GM12878 (cell line): ENCODE results near the gene KCNN3. TPM values are rescaled to one million over a fixed set of nuclear protein-coding genes. Genes with fewer than 3 reads are reported as not detected.

Experiments
- ATAC-seq: fragments of 200-7000 bp; cut with Tn5 transposase; 3 replicates; pipeline ENCODE4 v1.9.1; 2020; ENCODE audit warnings: mild to moderate bottlenecking, moderate library complexity
- BruUV-seq: library from RNA; stranded (reverse); fragments of 400-500 nt; replicated peaks from 2 replicates; lab custom pipeline; 2021; lab: Mats Ljungman, UMichigan
- CTCF ChIA-PET: fragments of 300-600 bp; sonication (Branson Sonifier 250); formaldehyde crosslinking; extraction: SDS; loops from one replicate; lab custom pipeline; 2021; ENCODE audit warnings: inconsistent platforms; lab: Yijun Ruan, JAX
- POLR2A ChIA-PET: fragments of 350-600 bp; formaldehyde crosslinking; extraction: SDS; loops from one replicate; lab custom pipeline; 2021; ENCODE audit warnings: inconsistent platforms; lab: Charles Lee
- RAD21 ChIA-PET: fragments of 300-600 bp; sonication (Branson Sonifier 250); formaldehyde crosslinking; loops from one replicate; lab custom pipeline; 2023; ENCODE audit warnings: antibody characterized with exemption; ENCODE audit not compliant: unreplicated experiment; lab: Charles Lee
- SMC1A ChIA-PET: fragments of 300-600 bp; sonication (Branson Sonifier 250); formaldehyde crosslinking; loops from one replicate; lab custom pipeline; 2023; ENCODE audit not compliant: unreplicated experiment, uncharacterized antibody; lab: Charles Lee
- DNase-seq: peaks from one replicate; pipeline ENCODE4 v3.0.0-alpha.2; 2011; ENCODE audit warnings: low read depth, low spot score
- FAIRE-seq: peaks from 3 replicates; lab custom pipeline; 2011; peaks lifted over from hg19 to GRCh38; lab: Jason Lieb, UNC
- H2AFZ ChIP-seq: 2 replicates; pipeline ENCODE4 v1.6.0; 2011; ENCODE audit warnings: low read depth, low read length, control low read depth; ENCODE audit not compliant: control insufficient read depth
- H3K27ac ChIP-seq: 2 replicates; pipeline ENCODE4 v1.5.1; 2011; ENCODE audit warnings: control low read depth; ENCODE audit not compliant: control insufficient read depth, insufficient read depth
- H3K27me3 ChIP-seq, 2 experiments: replicated peaks in 1 of 2; 2 replicates each; pipeline versions ENCODE4 v1.6.0 to v1.6.1; 2011; ENCODE audit warnings: low read length in 1 of 2; ENCODE audit not compliant: control insufficient read depth in 2 of 2, insufficient read depth in 2 of 2
- H3K36me3 ChIP-seq, 2 experiments: 2 replicates each; pipeline ENCODE4 v1.5.1; 2011; ENCODE audit warnings: low read length in 1 of 2; ENCODE audit not compliant: control insufficient read depth in 2 of 2, insufficient read depth in 2 of 2
- H3K4me1 ChIP-seq: 2 replicates; pipeline ENCODE4 v1.6.1; 2011; ENCODE audit warnings: mild to moderate bottlenecking, low read length, moderate library complexity, mixed read lengths; ENCODE audit not compliant: control insufficient read depth, insufficient read depth
- H3K4me2 ChIP-seq: 2 replicates; pipeline ENCODE4 v1.6.0; 2011; ENCODE audit warnings: control low read depth; ENCODE audit not compliant: control insufficient read depth, insufficient read depth
- H3K4me3 ChIP-seq: fragments of 200-600 bp; sonication (generic); 2 replicates; pipeline ENCODE4 v1.5.1; 2016
- H3K79me2 ChIP-seq: 2 replicates; pipeline ENCODE4 v1.6.0; 2011; ENCODE audit warnings: low read length; ENCODE audit not compliant: control insufficient read depth, insufficient read depth
- H3K9ac ChIP-seq: 2 replicates; pipeline ENCODE4 v1.8.0; 2011; ENCODE audit warnings: low read length, control low read depth, mixed read lengths; ENCODE audit not compliant: control insufficient read depth, insufficient read depth
- H3K9me3 ChIP-seq: replicated peaks from 3 replicates; pipeline ENCODE4 v1.5.1; 2011; ENCODE audit warnings: mild to moderate bottlenecking, low read length; ENCODE audit not compliant: control insufficient read depth, insufficient read depth
- H4K20me1 ChIP-seq: 2 replicates; pipeline ENCODE4 v1.6.0; 2011; ENCODE audit not compliant: control insufficient read depth, insufficient read depth
- BCL11A ChIP-seq: IDR thresholded peaks from 2 replicates; pipeline ENCODE4 v1.6.1; 2011; ENCODE audit warnings: low read depth, low read length
- BHLHE40 ChIP-seq, 2 experiments: fragments of 450-650 bp in 1 of 2; IDR thresholded peaks; 2 replicates each; pipeline ENCODE4 v1.6.1; 2011 to 2017; ENCODE audit warnings: low read depth in 2 of 2, borderline replicate concordance in 1 of 2, improper control_type of control experiment in 1 of 2, low read length in 1 of 2, mild to moderate bottlenecking in 1 of 2
- PKNOX1 ChIP-seq: fragments of 450-650 bp; IDR thresholded peaks from 2 replicates; pipeline ENCODE4 v1.6.1; 2016; ENCODE audit warnings: mild to moderate bottlenecking
- RFX5 ChIP-seq: IDR thresholded peaks from 2 replicates; pipeline ENCODE4 v1.6.1; 2011; ENCODE audit warnings: low read depth, low read length, improper control_type of control experiment
- SKIL ChIP-seq: fragments of 450-650 bp; IDR thresholded peaks from 2 replicates; pipeline ENCODE4 v1.6.1; 2017; ENCODE audit warnings: mild to moderate bottlenecking, low read depth, inconsistent platforms; ENCODE audit not compliant: poor library complexity, severe bottlenecking
- WGBS: methylation state at CpG from one replicate; pipeline ENCODE4 v1.1.6; 2016; ENCODE audit warnings: low lambda C conversion rate; ENCODE audit not compliant: insufficient replicate concordance, insufficient coverage; ENCODE audit errors: missing lambda C conversion rate; 5-methylcytosine and 5-hydroxymethylcytosine counted together
- in situ Hi-C: fragments of 300-500 bp; cut with MboI; formaldehyde crosslinking; loops from 9 replicates; pipeline ENCODE4 v1.14.3; 2018; ENCODE audit warnings: mixed read lengths
- intact Hi-C: fragments of 100-400 bp; cut with micrococcal nuclease; formaldehyde crosslinking; loops from one replicate; pipeline ENCODE4 v1.14.2; 2022; ENCODE audit not compliant: unreplicated experiment
- polyA plus RNA-seq, 11 experiments: library from polyadenylated mRNA; depleted of rRNA in 4 of 11; unstranded in 6 of 11; stranded (reverse) in 5 of 11; fragments of >200 nt; fragmentation: Nextera tagmentation in 4 of 11; fragmentation: Illumina TruSeq in 1 of 11; extraction: Ambion mirVana in 4 of 11; extraction: Trizol in 1 of 11; gene quantifications; 1 replicate in 1 of 11; 2 replicates in 10 of 11; pipeline versions ENCODE4 v1.2.1 to v1.2.3, GENCODE V29; 2011 to 2016; ENCODE audit warnings: inconsistent platforms in 2 of 11, missing spikeins in 2 of 11, low read depth in 1 of 11
- total RNA-seq, 4 experiments: library from RNA; depleted of rRNA in 3 of 4; stranded (reverse); fragments of >200 nt in 3 of 4; fragmentation: Illumina TruSeq in 1 of 4; extraction: Trizol in 1 of 4; gene quantifications; 2 replicates each; pipeline versions ENCODE4 v1.2.1 to v1.2.3, GENCODE V29; 2013 to 2021

KCNN3 gene
- total and polyA plus RNA-seq, 10 of the 15 experiments (the other 5 are each of a cell fraction or from before 2014, with no cell fraction given), result 3.5 to 26.4 (median 14.9) TPM

GRCh38 chr1:154716011-154716410 is 154.1 kb downstream of the KCNN3 start:
- 57% methylated on average over 2 of the region's 2 CpGs for WGBS
- no peak overlapping the region for H3K4me3 ChIP-seq
- H3K27ac ChIP-seq, result no peak overlapping the region
- no TSS peak for BruUV-seq
- H4K20me1 ChIP-seq, result no peaks in the 10 kb centered on the region
- TF ChIP-seq SKIL, result no peak
- TF ChIP-seq PKNOX1, result peak; percentile 56; the same call in 1 of the 2 replicates
- TF ChIP-seq RFX5, result 0 out of 2 replicates have a peak, but pooled peaks have one; percentile 15
- peak in 1 of 2 experiments; percentile 52; a peak in 1 of 4 replicates for TF ChIP-seq BHLHE40 (IDR thresholded peaks at IDR 0.05; ENCODE audit: borderline replicate concordance in 1 of 2, low read depth in 2 of 2, low read length in 1 of 2)
- no peak for TF ChIP-seq BCL11A
- H3K9me3 ChIP-seq, result no peaks in the 10 kb centered on the region; the same call in 2 of the 3 replicates
- no peaks in the 10 kb centered on the region for H3K79me2 ChIP-seq
- RAD21 ChIA-PET, result interaction anchor here (1.1 to 1.3 kb wide), 2 partner anchors 75 to 154 kb away, joined by 4 to 6 read pairs; partner anchors contain the start of gene KCNN3
- H3K4me2 ChIP-seq, result no peak overlapping the region
- peak; percentile 71 for ATAC-seq
- H3K36me3 ChIP-seq, result peaks cover 3 to 10% of the 10 kb centered on the region in 2 experiments; a peak in 3 of 4 replicates
- SMC1A ChIA-PET, result interaction anchor here (0.6 to 1.6 kb wide), 6 partner anchors 12 to 384 kb away, joined by 3 to 4 read pairs (median 3); partner anchors contain the start of gene PMVK
- in situ Hi-C loops, result no loop called here
- intact Hi-C loops, result no loop called here
- no peak for DNase-seq
- no peak overlapping the region for H2AFZ ChIP-seq
- POLR2A ChIA-PET, result interaction anchor here (1.1 kb wide), 1 partner anchor 11 kb away, joined by 3 read pairs; no protein-coding TSS in a partner anchor
- no peaks in the 10 kb centered on the region for H3K27me3 ChIP-seq
- H3K9ac ChIP-seq, result no peak overlapping the region
- CTCF ChIA-PET, result interaction anchor here (1.3 to 1.5 kb wide), 2 partner anchors 18 to 34 kb away, joined by 5 to 6 read pairs; no protein-coding TSS in a partner anchor
- peaks cover 4% of the 10 kb centered on the region for H3K4me1 ChIP-seq
- no peak for FAIRE-seq
